Thyroid gland (tissue), 4 donors: ENCODE data around the gene MFF. TPM values are rescaled to one million over a fixed set of nuclear protein-coding genes. Genes with fewer than 3 reads are reported as not detected.

ENCODE experiments used
- DNase-seq, 2 donors: peaks; one replicate each; pipeline ENCODE4 v3.0.0-alpha.2; 2019
- H3K27ac ChIP-seq, 3 donors: fragments of 200-600 bp; sonication (generic); 1 replicate in 2 of 3; 2 replicates in 1 of 3; pipeline ENCODE4 v1.5.1; 2016 to 2019; ENCODE audit warnings: mild to moderate bottlenecking in 1 of 3, moderate library complexity in 1 of 3
- H3K27me3 ChIP-seq: fragments of 200-600 bp; sonication (generic); one replicate; pipeline ENCODE4 v1.5.1; 2019
- H3K36me3 ChIP-seq, 2 donors: fragments of 200-600 bp; sonication (generic); one replicate each; pipeline ENCODE4 v1.5.1; 2016 to 2019
- H3K4me1 ChIP-seq, 2 donors: fragments of 200-600 bp; sonication (generic); one replicate each; pipeline ENCODE4 v1.5.1; 2017 to 2019
- H3K4me3 ChIP-seq, 3 donors: fragments of 200-600 bp; sonication (generic); replicated peaks in 1 of 3; 1 replicate in 2 of 3; 2 replicates in 1 of 3; pipeline ENCODE4 v1.5.1; 2016; ENCODE audit warnings: mild to moderate bottlenecking in 1 of 3
- H3K9me3 ChIP-seq: fragments of 200-600 bp; sonication (generic); one replicate; pipeline ENCODE4 v1.5.1; 2017
- CTCF ChIP-seq, 6 experiments: fragments of 200-600 bp in 3 of 6; fragments of 450-650 bp in 3 of 6; sonication (generic) in 3 of 6; IDR thresholded peaks; one replicate each; pipeline ENCODE4 v1.5.1; 2016 to 2019; ENCODE audit warnings: antibody characterized with exemption in 6 of 6, mild to moderate bottlenecking in 2 of 6, inconsistent platforms in 1 of 6, moderate library complexity in 1 of 6
- POLR2A ChIP-seq, 2 donors: fragments of 450-650 bp; IDR thresholded peaks; one replicate each; pipeline ENCODE4 v1.6.1; 2017; ENCODE audit warnings: antibody characterized with exemption in 2 of 2, mild to moderate bottlenecking in 2 of 2, moderate library complexity in 1 of 2
- WGBS, 2 donors: methylation state at CpG; one replicate each; pipeline ENCODE4 v1.1.5; 2017; 5-methylcytosine and 5-hydroxymethylcytosine counted together
- intact Hi-C: fragments of 100-400 bp; cut with DNase I; formaldehyde crosslinking; loops from one replicate; pipeline ENCODE4 v1.15.1; 2023
- total RNA-seq, 4 donors: library from RNA; depleted of rRNA; stranded (reverse); fragments of >200 nt; gene quantifications; one replicate each; pipeline ENCODE4 v1.2.3, GENCODE V29; 2016

Gene MFF
- 100 to 1,000 TPM in 2 of 4 donors, 10 to 100 TPM in 2; 78.3 to 134 (median 99.7) TPM for total RNA-seq

- H3K4me3 ChIP-seq, result peak within 1 kb of the TSS; percentile 93 to 98 (median 97)
- H3K4me1 ChIP-seq, result peaks cover 8 to 18% of the 10 kb centered on the region in 2 donors
- peak; percentile 94 to 95 for DNase-seq
- no peaks in the 10 kb centered on the region for H3K27me3 ChIP-seq
- TF ChIP-seq POLR2A (IDR thresholded peaks at IDR 0.05), result peak in 1 of 2 donors; percentile 76
- TF ChIP-seq CTCF (IDR thresholded peaks at IDR 0.05), result peak in 1 of 6 experiments; percentile 20
- no peaks in the 10 kb centered on the region for H3K36me3 ChIP-seq
- intact Hi-C loops, result no loop called here
- H3K27ac ChIP-seq, result peak within 1 kb of the TSS; percentile 69 to 92 (median 83)
- 1% methylated on average over 36 to 39 of the region's 67 CpGs for WGBS, 2 donors
- H3K9me3 ChIP-seq, result no peaks in the 10 kb centered on the region
These were observed at the start of gene MFF for GRCh38 chr2:227324995-227325838. Gene MFF, plus strand, starts transcription at chr2:227325251. Its CDS starts 5,415 bp downstream, at chr2:227330666.

GRCh38 chr2:227280895-227281294, 44.2 kb upstream of the MFF start:
- H3K4me1 ChIP-seq, result no peaks in the 10 kb centered on the region
- H3K36me3 ChIP-seq, result peaks cover 4 to 15% of the 10 kb centered on the region in 2 donors
- no peaks in the 10 kb centered on the region for H3K27me3 ChIP-seq
- H3K4me3 ChIP-seq, result no peak overlapping the region
- H3K9me3 ChIP-seq, result no peaks in the 10 kb centered on the region
- no peak overlapping the region for H3K27ac ChIP-seq
- intact Hi-C loops, result no loop called here
- DNase-seq, result no peak
- TF ChIP-seq POLR2A (IDR thresholded peaks at IDR 0.05) (no peak), CTCF (IDR thresholded peaks at IDR 0.05) (no peak)

GRCh38 chr2:227285741-227286236, 39.3 kb upstream of the MFF start:
- Histone ChIP-seq H3K9me3 (no peaks in the 10 kb centered on the region), H3K4me1 (no peaks in the 10 kb centered on the region), H3K27me3 (no peaks in the 10 kb centered on the region), H3K27ac (no peak overlapping the region), H3K36me3 (peaks cover 0 to 17% of the 10 kb centered on the region in 2 donors), H3K4me3 (no peak overlapping the region)
- TF ChIP-seq POLR2A (IDR thresholded peaks at IDR 0.05), result no peak
- no peak for TF ChIP-seq CTCF (IDR thresholded peaks at IDR 0.05)
- DNase-seq, result no peak
- intact Hi-C loops, result no loop called here
- WGBS, 2 donors, result 88 to 91% methylated on average over 6 of the region's 6 CpGs

GRCh38 chr2:227287771-227288170, 37.3 kb upstream of the MFF start:
- no peaks in the 10 kb centered on the region for H3K4me1 ChIP-seq
- H3K9me3 ChIP-seq, result no peaks in the 10 kb centered on the region
- intact Hi-C loops, result no loop called here
- no peaks in the 10 kb centered on the region for H3K27me3 ChIP-seq
- no peak overlapping the region for H3K27ac ChIP-seq
- H3K36me3 ChIP-seq, result peaks cover 0 to 7% of the 10 kb centered on the region in 2 donors
- no peak for DNase-seq
- WGBS, 2 donors, result 92 to 94% methylated on average over 5 of the region's 5 CpGs
- no peak for TF ChIP-seq CTCF (IDR thresholded peaks at IDR 0.05)
- no peak overlapping the region for H3K4me3 ChIP-seq

GRCh38 chr2:227292314-227292713, 32.7 kb upstream of the MFF start:
- Histone ChIP-seq H3K36me3 (peaks cover 0 to 7% of the 10 kb centered on the region in 2 donors), H3K27me3 (no peaks in the 10 kb centered on the region), H3K27ac (no peak overlapping the region), H3K4me1 (no peaks in the 10 kb centered on the region), H3K4me3 (no peak overlapping the region), H3K9me3 (no peaks in the 10 kb centered on the region)
- TF ChIP-seq CTCF (IDR thresholded peaks at IDR 0.05), result no peak
- no peak for TF ChIP-seq POLR2A (IDR thresholded peaks at IDR 0.05)
- DNase-seq, result no peak
- 92% methylated on average over 3 of the region's 3 CpGs for WGBS, 2 donors
- intact Hi-C loops, result no loop called here
